H1 (cell line): ENCODE measurements around the gene DGKI. TPM values are rescaled to one million over a fixed set of nuclear protein-coding genes. Genes with fewer than 3 reads are reported as not detected.

ENCODE experiments used
- CTCF ChIA-PET: fragments of 300-600 bp; sonication (Branson Sonifier 250); formaldehyde crosslinking; loops from one replicate; lab custom pipeline; 2021; ENCODE audit not compliant: partially characterized antibody; lab: Charles Lee
- POLR2A ChIA-PET: fragments of 300-600 bp; sonication (Branson Sonifier 250); formaldehyde crosslinking; loops from one replicate; lab custom pipeline; 2021; ENCODE audit warnings: inconsistent platforms; ENCODE audit not compliant: partially characterized antibody; lab: Charles Lee
- DNase-seq, 2 experiments: peaks; one replicate each; pipeline versions ENCODE4 v3.0.0 to v3.0.0-alpha.2; 2010 to 2022; ENCODE audit warnings: low spot score in 2 of 2, low read depth in 1 of 2, mixed read lengths in 1 of 2
- FAIRE-seq: peaks from 2 replicates; lab custom pipeline; 2011; peaks lifted over from hg19 to GRCh38; lab: Jason Lieb, UNC
- H2AFZ ChIP-seq: 2 replicates; pipeline ENCODE4 v1.8.1; 2012; ENCODE audit warnings: low read length, inconsistent platforms
- H2AK5ac ChIP-seq: 2 replicates; pipeline ENCODE4 v1.6.1; 2013; ENCODE audit warnings: low read depth, low read length
- H2BK120ac ChIP-seq: replicated peaks from 2 replicates; pipeline ENCODE3; 2013; ENCODE audit warnings: low read depth, low read length, inconsistent platforms
- H2BK12ac ChIP-seq: 2 replicates; pipeline ENCODE4 v1.6.1; 2013; ENCODE audit warnings: low read depth, low read length
- H2BK15ac ChIP-seq: 2 replicates; pipeline ENCODE4 v1.6.1; 2013; ENCODE audit warnings: low read length
- H2BK20ac ChIP-seq: 2 replicates; pipeline ENCODE4 v1.6.1; 2013; ENCODE audit warnings: low read length
- H2BK5ac ChIP-seq: 2 replicates; pipeline ENCODE4 v1.6.1; 2013; ENCODE audit warnings: low read depth, low read length
- H3K14ac ChIP-seq: 2 replicates; pipeline ENCODE4 v1.6.1; 2013; ENCODE audit warnings: inconsistent platforms; ENCODE audit not compliant: insufficient read length
- H3K18ac ChIP-seq: 2 replicates; pipeline ENCODE4 v1.6.1; 2013; ENCODE audit warnings: low read length; ENCODE audit errors: extremely low read depth
- H3K23ac ChIP-seq: 2 replicates; pipeline ENCODE4 v1.6.1; 2013; ENCODE audit warnings: inconsistent platforms; ENCODE audit not compliant: insufficient read length
- H3K23me2 ChIP-seq: 2 replicates; pipeline ENCODE4 v1.6.1; 2013; ENCODE audit warnings: low read depth, low read length
- H3K27ac ChIP-seq: 2 replicates; pipeline ENCODE4 v1.6.1; 2011; ENCODE audit warnings: low read depth, low read length, inconsistent platforms
- H3K27me3 ChIP-seq, 4 experiments: replicated peaks in 1 of 4; 1 replicate in 1 of 4; 2 replicates in 3 of 4; pipeline versions ENCODE4 v1.6.1 to v1.8.1; 2011 to 2013; ENCODE audit warnings: low read length in 3 of 4, mild to moderate bottlenecking in 3 of 4, inconsistent platforms in 2 of 4, mixed read lengths in 2 of 4, moderate library complexity in 1 of 4; ENCODE audit not compliant: control insufficient read depth in 3 of 4, insufficient read depth in 3 of 4; ENCODE audit errors: extremely low read depth in 1 of 4
- H3K36me3 ChIP-seq, 4 experiments: 2 replicates each; pipeline versions ENCODE4 v1.6.1 to v1.8.1; 2011 to 2013; ENCODE audit warnings: mild to moderate bottlenecking in 4 of 4, low read length in 3 of 4, moderate library complexity in 2 of 4, control low read depth in 1 of 4, inconsistent platforms in 1 of 4; ENCODE audit not compliant: insufficient read depth in 4 of 4, control insufficient read depth in 2 of 4
- H3K4ac ChIP-seq: replicated peaks from 2 replicates; pipeline ENCODE3; 2013; ENCODE audit warnings: low read length, low read depth, mixed read lengths, inconsistent platforms; ENCODE audit not compliant: insufficient read length
- H3K4me1 ChIP-seq, 4 experiments: replicated peaks in 1 of 4; 1 replicate in 1 of 4; 2 replicates in 3 of 4; pipeline versions ENCODE4 v1.6.1 to v1.8.1; 2011 to 2013; ENCODE audit warnings: low read length in 3 of 4, inconsistent platforms in 2 of 4, mixed read lengths in 1 of 4; ENCODE audit not compliant: insufficient read depth in 4 of 4, control insufficient read depth in 3 of 4
- H3K4me2 ChIP-seq, 2 experiments: 2 replicates each; pipeline versions ENCODE4 v1.6.1 to v1.8.1; 2011 to 2013; ENCODE audit warnings: low read depth in 2 of 2, low read length in 2 of 2, control low read depth in 1 of 2, inconsistent platforms in 1 of 2, mild to moderate bottlenecking in 1 of 2; ENCODE audit not compliant: insufficient read depth in 1 of 2
- H3K4me3 ChIP-seq, 4 experiments: fragments of 200-600, 300-600 bp in 1 of 4; sonication (generic), shearing (Covaris generic), sonication (Bioruptor Twin) in 1 of 4; 2 replicates each; pipeline versions ENCODE4 v1.5.1 to v1.8.1; 2011 to 2016; ENCODE audit warnings: low read length in 4 of 4, low read depth in 3 of 4, control low read depth in 2 of 4, inconsistent platforms in 2 of 4, mild to moderate bottlenecking in 2 of 4, mixed read lengths in 1 of 4, moderate library complexity in 1 of 4; ENCODE audit not compliant: insufficient read depth in 2 of 4; ENCODE audit errors: extremely low read depth in 1 of 4
- H3K56ac ChIP-seq: replicated peaks from 2 replicates; pipeline ENCODE3; 2013; ENCODE audit warnings: low read depth, mild to moderate bottlenecking, mixed read lengths, low read length, inconsistent platforms; ENCODE audit not compliant: insufficient read length
- H3K79me1 ChIP-seq: 2 replicates; pipeline ENCODE4 v1.6.1; 2013; ENCODE audit warnings: low read depth, low read length, control low read depth
- H3K79me2 ChIP-seq, 2 experiments: 2 replicates each; pipeline versions ENCODE4 v1.6.1 to v1.8.1; 2012 to 2013; ENCODE audit warnings: low read length in 2 of 2, mild to moderate bottlenecking in 2 of 2, inconsistent platforms in 1 of 2; ENCODE audit not compliant: insufficient read depth in 2 of 2, control insufficient read depth in 1 of 2
- H3K9ac ChIP-seq, 4 experiments: replicated peaks in 1 of 4; 1 replicate in 1 of 4; 2 replicates in 3 of 4; pipeline versions ENCODE4 v1.6.1 to v1.8.1; 2011 to 2013; ENCODE audit warnings: low read depth in 3 of 4, low read length in 3 of 4, control low read depth in 2 of 4, mild to moderate bottlenecking in 2 of 4, moderate library complexity in 2 of 4, inconsistent platforms in 1 of 4; ENCODE audit errors: extremely low read depth in 1 of 4
- H3K9me3 ChIP-seq, 2 experiments: 2 replicates each; pipeline versions ENCODE4 v1.6.1 to v1.8.1; 2012 to 2013; ENCODE audit warnings: mild to moderate bottlenecking in 2 of 2, moderate library complexity in 2 of 2, control low read depth in 1 of 2, inconsistent platforms in 1 of 2, low read depth in 1 of 2, low read length in 1 of 2, mixed read lengths in 1 of 2; ENCODE audit not compliant: insufficient read depth in 2 of 2
- H4K20me1 ChIP-seq, 2 experiments: replicated peaks in 1 of 2; 2 replicates each; pipeline versions ENCODE3 to v1.8.1; 2011 to 2013; ENCODE audit warnings: inconsistent platforms in 2 of 2, low read length in 2 of 2, mild to moderate bottlenecking in 1 of 2; ENCODE audit not compliant: insufficient read depth in 2 of 2, control insufficient read depth in 1 of 2
- H4K5ac ChIP-seq: 2 replicates; pipeline ENCODE4 v1.6.1; 2013; ENCODE audit warnings: low read length, low read depth, mixed read lengths, inconsistent platforms; ENCODE audit not compliant: insufficient read length
- H4K8ac ChIP-seq: 2 replicates; pipeline ENCODE4 v1.8.0; 2013; ENCODE audit warnings: mild to moderate bottlenecking, moderate library complexity, low read length, inconsistent platforms; ENCODE audit not compliant: insufficient read depth; ENCODE audit errors: extremely low read depth
- H4K91ac ChIP-seq: replicated peaks from 2 replicates; pipeline ENCODE3; 2013; ENCODE audit warnings: low read length, mixed read lengths, inconsistent platforms; ENCODE audit not compliant: insufficient read length
- BCL11A ChIP-seq, 2 experiments: IDR thresholded peaks; one replicate each; pipeline ENCODE4 v1.6.1; 2011; ENCODE audit warnings: low read depth in 2 of 2, low read length in 2 of 2, mild to moderate bottlenecking in 2 of 2
- CBX5 ChIP-seq: fragments of 300-800, 300-1000 bp; sonication (generic); IDR thresholded peaks from 2 replicates; pipeline ENCODE4 v1.7.1; 2016; ENCODE audit warnings: antibody characterized with exemption, low read length, low read depth
- CHD1 ChIP-seq: IDR thresholded peaks from 2 replicates; pipeline ENCODE4 v1.6.1; 2012; ENCODE audit warnings: low read depth, low read length, improper control_type of control experiment
- HDAC2 ChIP-seq, 2 experiments: fragments of 300-600 bp in 1 of 2; sonication (generic) in 1 of 2; IDR thresholded peaks; 2 replicates each; pipeline ENCODE4 v1.6.1; 2011 to 2012; ENCODE audit warnings: low read depth in 2 of 2, low read length in 2 of 2, mild to moderate bottlenecking in 2 of 2, moderate library complexity in 2 of 2, borderline replicate concordance in 1 of 2, inconsistent platforms in 1 of 2
- HDAC6 ChIP-seq: IDR thresholded peaks from one replicate; pipeline ENCODE4 v1.7.1; 2012; ENCODE audit warnings: low read depth, mild to moderate bottlenecking, inconsistent platforms, low read length, moderate library complexity
- NANOG ChIP-seq: IDR thresholded peaks from 2 replicates; pipeline ENCODE4 v1.6.1; 2011; ENCODE audit warnings: low read length, low read depth, mild to moderate bottlenecking, inconsistent platforms; ENCODE audit not compliant: insufficient read depth, poor library complexity, severe bottlenecking
- NRF1 ChIP-seq: IDR thresholded peaks from 2 replicates; pipeline ENCODE4 v1.6.1; 2011; ENCODE audit warnings: mild to moderate bottlenecking, low read depth, low read length, improper control_type of control experiment
- PHF8 ChIP-seq: fragments of 200-600 bp; sonication (generic); conservative IDR thresholded peaks from 2 replicates; pipeline ENCODE4 v1.7.1; 2012; ENCODE audit warnings: low read depth, mild to moderate bottlenecking, inconsistent platforms, low read length, moderate library complexity
- POU5F1 ChIP-seq: IDR thresholded peaks from 2 replicates; pipeline ENCODE4 v1.6.1; 2011; ENCODE audit warnings: low read depth, mild to moderate bottlenecking, low read length, moderate library complexity
- RBBP5 ChIP-seq: IDR thresholded peaks from 2 replicates; pipeline ENCODE4 v1.7.1; 2012; ENCODE audit warnings: low read depth, mild to moderate bottlenecking, inconsistent platforms, low read length, moderate library complexity, borderline replicate concordance
- RXRA ChIP-seq: IDR thresholded peaks from 2 replicates; pipeline ENCODE4 v1.6.1; 2011; ENCODE audit warnings: low read depth, mild to moderate bottlenecking, low read length, moderate library complexity; ENCODE audit not compliant: insufficient read depth
- SIN3A ChIP-seq, 2 experiments: IDR thresholded peaks in 1 of 2; conservative IDR thresholded peaks in 1 of 2; 2 replicates each; pipeline ENCODE4 v1.6.1; 2011 to 2012; ENCODE audit warnings: low read length in 2 of 2, improper control_type of control experiment in 1 of 2, low read depth in 1 of 2, mild to moderate bottlenecking in 1 of 2
- SP1 ChIP-seq: IDR thresholded peaks from 2 replicates; pipeline ENCODE4 v1.6.1; 2011; ENCODE audit warnings: low read depth, low read length
- SP4 ChIP-seq: IDR thresholded peaks from 2 replicates; pipeline ENCODE4 v1.6.1; 2012; ENCODE audit warnings: low read length, inconsistent platforms
- YY1 ChIP-seq: IDR thresholded peaks from 2 replicates; pipeline ENCODE4 v1.6.1; 2011; ENCODE audit warnings: low read depth, mild to moderate bottlenecking, low read length
- WGBS, 2 experiments: shearing (Covaris generic) in 1 of 2; methylation state at CpG; one replicate each; pipeline versions ENCODE4 v1.1.6 to v1.1.7; 2013 to 2015; ENCODE audit warnings: low lambda C conversion rate in 2 of 2, mixed read lengths in 2 of 2, inconsistent platforms in 1 of 2, low coverage in 1 of 2, missing lambda C conversion rate in 1 of 2; ENCODE audit not compliant: insufficient replicate concordance in 2 of 2, insufficient coverage in 1 of 2, insufficient read length in 1 of 2; ENCODE audit errors: extremely low coverage in 1 of 2, missing lambda C conversion rate in 1 of 2; 5-methylcytosine and 5-hydroxymethylcytosine counted together
- polyA plus RNA-seq, 7 experiments: library from polyadenylated mRNA; depleted of rRNA in 3 of 7; stranded (reverse) in 5 of 7; unstranded in 2 of 7; fragments of >200 nt in 5 of 7; fragments of 200-250 nt in 2 of 7; gene quantifications; 1 replicate in 5 of 7; 2 replicates in 1 of 7; 4 replicates in 1 of 7; pipeline versions ENCODE4 v1.2.1 to v1.2.3, GENCODE V29; 2011 to 2013; ENCODE audit warnings: missing spikeins in 2 of 7, mixed read lengths in 2 of 7
- total RNA-seq: library from RNA; stranded (reverse); fragmentation: NEBNext Ultra II Directional; extraction: Animal tissue kit (Norgen Biotek cat#: 25700); gene quantifications from 2 replicates; pipeline ENCODE4 v1.2.1, GENCODE V29; 2021

The DGKI gene
- total and polyA plus RNA-seq, 2 of the 8 experiments (the other 6 are each of a cell fraction or from before 2014, with no cell fraction given) = 0.20 to 0.71 TPM

DNA sequence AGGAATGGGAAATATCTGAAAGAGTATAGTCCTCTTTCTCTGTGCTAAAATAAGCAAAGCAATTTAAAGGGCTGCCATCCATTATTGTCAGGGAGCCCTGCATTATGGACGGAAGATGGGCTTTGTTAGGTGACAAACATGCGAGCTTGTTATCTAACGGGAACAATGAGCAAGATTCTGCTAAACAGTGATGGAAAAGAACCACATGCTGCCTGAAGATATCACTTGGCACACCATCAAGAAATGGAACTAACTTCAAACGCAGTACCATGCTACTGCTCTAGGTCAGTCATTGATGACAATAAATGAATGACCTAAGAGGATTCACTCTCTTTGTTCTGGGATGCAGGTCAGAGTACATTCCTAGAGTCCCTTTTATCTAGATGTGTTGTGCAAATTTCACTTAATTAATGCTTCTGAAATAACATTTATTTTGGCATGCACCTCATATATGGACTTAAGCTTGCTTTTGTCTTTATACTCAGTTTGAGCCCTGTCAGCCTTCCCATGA lies 327.5 kb downstream of the DGKI start:
- H2AFZ ChIP-seq = no peak overlapping the region
- DNase-seq (no peak), FAIRE-seq (no peak)
- ChIA-PET CTCF (no interaction called here), POLR2A (no interaction called here)
- no peak overlapping the region for H2BK120ac ChIP-seq
- H2BK5ac ChIP-seq = no peak overlapping the region
- no peak overlapping the region for H4K5ac ChIP-seq
- no peak overlapping the region for H3K56ac ChIP-seq
- H3K4ac ChIP-seq = no peak overlapping the region
- H3K9me3 ChIP-seq = no peaks in the 10 kb centered on the region
- H3K27ac ChIP-seq = no peak overlapping the region
- H4K20me1 ChIP-seq = no peaks in the 10 kb centered on the region
- H3K27me3 ChIP-seq = no peaks in the 10 kb centered on the region
- H3K4me1 ChIP-seq = no peaks in the 10 kb centered on the region
- H2BK12ac ChIP-seq = no peak overlapping the region
- H3K23ac ChIP-seq = no peak overlapping the region
- H2BK15ac ChIP-seq = no peak overlapping the region
- H3K4me2 ChIP-seq = no peak overlapping the region
- H3K36me3 ChIP-seq = no peaks in the 10 kb centered on the region; a peak in 1 of 8 replicates
- no peak overlapping the region for H4K91ac ChIP-seq
- H3K9ac ChIP-seq = no peak overlapping the region
- no peak overlapping the region for H3K18ac ChIP-seq
- H2AK5ac ChIP-seq = no peak overlapping the region
- no peak overlapping the region for H3K14ac ChIP-seq
- no peak overlapping the region for H2BK20ac ChIP-seq
- H3K79me1 ChIP-seq = no peaks in the 10 kb centered on the region
- WGBS, 2 experiments = 90% methylated on average over 4 of the region's 4 CpGs; no CpG with 5 or more reads in 1 of the 2 experiments
- H3K23me2 ChIP-seq = no peaks in the 10 kb centered on the region
- no peaks in the 10 kb centered on the region for H3K79me2 ChIP-seq
- H4K8ac ChIP-seq = no peak overlapping the region
- H3K4me3 ChIP-seq = no peak overlapping the region
- TF ChIP-seq SP4 (no peak), POU5F1 (no peak), SIN3A (conservative IDR thresholded peaks at IDR 0.05 in 1 of 2, IDR thresholded peaks at IDR 0.05 in 1 of 2; ENCODE audit: low read depth in 1 of 2, low read length in 2 of 2) (no peak), PHF8 (no peak), CBX5 (no peak), YY1 (no peak), BCL11A (IDR thresholded peaks at IDR 0.05; ENCODE audit: low read depth in 2 of 2, low read length in 2 of 2) (no peak), RXRA (no peak), NANOG (no peak), NRF1 (no peak), SP1 (no peak), HDAC2 (IDR thresholded peaks at IDR 0.05; ENCODE audit: borderline replicate concordance in 1 of 2, low read depth in 2 of 2, low read length in 2 of 2) (no peak), HDAC6 (no peak), CHD1 (no peak), RBBP5 (no peak)
